ENCODE data around the gene SETX.

- TF ChIP-seq CTCF (IDR thresholded peaks at IDR 0.05; ENCODE audit: insufficient read depth, low read length, poor library complexity, severe bottlenecking) (no peak), EZH2phosphoT487 (conservative IDR thresholded peaks at IDR 0.05; ENCODE audit: low read length) (no peak)
Measured at GRCh38 chr9:132365986-132366385, 11.2 kb upstream of the SETX start.

All from SU-DHL-6 (cell line).